ENCODE data around the gene SIDT2.

The SIDT2 gene

DNA sequence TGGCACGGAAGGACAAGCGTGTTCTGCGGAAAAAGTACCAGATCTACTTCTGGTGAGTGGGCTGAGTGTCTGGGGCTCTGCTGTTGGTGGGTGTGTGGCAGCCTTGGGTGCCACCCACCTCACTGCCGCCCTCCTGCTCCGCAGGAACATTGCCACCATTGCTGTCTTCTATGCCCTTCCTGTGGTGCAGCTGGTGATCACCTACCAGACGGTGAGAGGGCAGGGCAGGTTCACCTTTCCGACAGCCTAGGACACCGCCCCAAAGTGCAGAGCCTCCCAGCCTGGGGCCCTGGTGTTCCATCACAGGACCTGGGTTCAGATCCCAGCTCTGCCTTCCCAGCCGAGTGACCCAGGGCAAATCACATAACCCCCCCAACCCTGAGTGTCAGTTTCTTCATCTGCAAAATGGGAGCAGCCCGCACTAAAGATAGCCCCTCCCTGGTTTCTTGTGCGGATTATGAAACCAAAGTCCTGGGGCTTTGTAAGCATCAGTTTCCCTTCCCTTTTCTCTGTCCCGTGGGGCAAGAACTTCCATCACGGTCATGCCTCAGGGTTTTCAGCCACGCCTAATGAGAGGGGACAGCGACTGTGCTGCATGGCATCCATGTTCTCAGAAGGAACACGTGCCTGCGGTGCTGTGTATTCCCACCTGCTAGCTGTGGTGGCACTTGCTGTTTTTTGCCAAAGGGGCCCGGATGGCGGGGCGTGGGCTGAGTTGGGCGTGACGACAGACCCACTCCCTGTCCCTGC lies 10.8 kb downstream of the SIDT2 start:
- DNase-seq (ENCODE audit: low spot score), result no peak

- DNase-seq (ENCODE audit: low spot score), result no peak
These were observed 11.5 kb downstream of the SIDT2 start for GRCh38 chr11:117189941-117190544.

GRCh38 chr11:117191680-117192400 lies 13.3 kb downstream of the SIDT2 start:
- DNase-seq (ENCODE audit: low spot score), result no peak

GRCh38 chr11:117192401-117192875 lies 13.9 kb downstream of the SIDT2 start:
- no peak for DNase-seq (ENCODE audit: low spot score)

DNA sequence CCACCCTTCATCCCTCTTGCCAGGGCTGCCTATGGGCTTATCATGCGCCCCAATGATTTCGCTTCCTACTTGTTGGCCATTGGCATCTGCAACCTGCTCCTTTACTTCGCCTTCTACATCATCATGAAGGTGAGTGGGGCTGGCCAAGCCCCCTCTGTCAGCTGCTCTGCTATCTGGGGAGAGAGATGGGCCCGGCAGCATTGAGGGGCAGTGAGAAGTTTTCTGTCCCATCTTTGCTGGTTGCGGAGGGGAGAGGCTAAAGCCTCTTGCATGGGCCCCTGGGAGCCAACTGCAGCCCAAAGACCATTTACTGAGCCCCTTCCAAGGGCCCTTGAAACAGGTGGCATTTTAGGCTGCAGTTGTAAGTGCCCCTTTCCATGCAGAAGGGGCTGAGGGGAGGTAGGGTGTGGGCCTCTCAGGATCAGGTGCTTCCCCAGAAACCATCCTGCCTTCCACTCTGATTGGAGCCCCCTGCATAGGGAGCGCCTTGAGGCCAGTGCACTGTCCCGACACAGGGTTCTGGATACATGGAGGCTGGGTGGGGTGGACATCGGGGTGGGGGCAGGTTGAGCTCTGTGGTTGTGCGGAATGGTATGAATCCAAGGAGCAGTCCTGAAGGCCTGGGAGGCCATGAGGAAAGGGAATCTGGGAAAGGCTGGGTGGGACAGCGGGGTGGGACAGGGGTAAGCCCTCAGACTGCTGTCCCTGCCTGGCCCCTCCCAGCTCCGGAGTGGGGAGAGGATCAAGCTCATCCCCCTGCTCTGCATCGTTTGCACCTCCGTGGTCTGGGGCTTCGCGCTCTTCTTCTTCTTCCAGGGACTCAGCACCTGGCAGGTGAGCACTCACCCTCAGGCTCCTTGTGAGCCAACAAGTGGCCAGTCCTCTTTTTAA lies 14.8 kb downstream of the SIDT2 start:
- DNase-seq (ENCODE audit: low spot score), result no peak

GRCh38 chr11:117194267-117194666 lies 15.7 kb downstream of the SIDT2 start:
- DNase-seq (ENCODE audit: low spot score), result no peak

GRCh38 chr11:117195258-117195657 lies 16.7 kb downstream of the SIDT2 start:
- DNase-seq (ENCODE audit: low spot score), result no peak

DNA sequence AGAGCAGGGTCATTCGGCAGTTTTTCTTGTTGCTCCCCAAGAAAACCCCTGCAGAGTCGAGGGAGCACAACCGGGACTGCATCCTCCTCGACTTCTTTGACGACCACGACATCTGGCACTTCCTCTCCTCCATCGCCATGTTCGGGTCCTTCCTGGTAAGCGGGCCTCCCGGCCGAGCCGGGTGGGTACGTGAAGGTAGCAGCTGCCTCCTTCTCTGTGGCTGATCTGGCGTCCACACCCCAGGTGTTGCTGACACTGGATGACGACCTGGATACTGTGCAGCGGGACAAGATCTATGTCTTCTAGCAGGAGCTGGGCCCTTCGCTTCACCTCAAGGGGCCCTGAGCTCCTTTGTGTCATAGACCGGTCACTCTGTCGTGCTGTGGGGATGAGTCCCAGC lies 17.2 kb downstream of the SIDT2 start:
- DNase-seq (ENCODE audit: low spot score), result no peak

DNA sequence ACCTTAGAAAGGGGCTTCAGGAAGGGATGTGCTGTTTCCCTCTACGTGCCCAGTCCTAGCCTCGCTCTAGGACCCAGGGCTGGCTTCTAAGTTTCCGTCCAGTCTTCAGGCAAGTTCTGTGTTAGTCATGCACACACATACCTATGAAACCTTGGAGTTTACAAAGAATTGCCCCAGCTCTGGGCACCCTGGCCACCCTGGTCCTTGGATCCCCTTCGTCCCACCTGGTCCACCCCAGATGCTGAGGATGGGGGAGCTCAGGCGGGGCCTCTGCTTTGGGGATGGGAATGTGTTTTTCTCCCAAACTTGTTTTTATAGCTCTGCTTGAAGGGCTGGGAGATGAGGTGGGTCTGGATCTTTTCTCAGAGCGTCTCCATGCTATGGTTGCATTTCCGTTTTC lies 18.5 kb downstream of the SIDT2 start:
- DNase-seq (ENCODE audit: low spot score), result no peak

- DNase-seq (ENCODE audit: low spot score), result no peak
These were observed 19.2 kb downstream of the SIDT2 start for GRCh38 chr11:117197516-117198456.

- no peak for DNase-seq (ENCODE audit: low spot score)
These were observed 20.1 kb downstream of the SIDT2 start for GRCh38 chr11:117198613-117199012.

DNA sequence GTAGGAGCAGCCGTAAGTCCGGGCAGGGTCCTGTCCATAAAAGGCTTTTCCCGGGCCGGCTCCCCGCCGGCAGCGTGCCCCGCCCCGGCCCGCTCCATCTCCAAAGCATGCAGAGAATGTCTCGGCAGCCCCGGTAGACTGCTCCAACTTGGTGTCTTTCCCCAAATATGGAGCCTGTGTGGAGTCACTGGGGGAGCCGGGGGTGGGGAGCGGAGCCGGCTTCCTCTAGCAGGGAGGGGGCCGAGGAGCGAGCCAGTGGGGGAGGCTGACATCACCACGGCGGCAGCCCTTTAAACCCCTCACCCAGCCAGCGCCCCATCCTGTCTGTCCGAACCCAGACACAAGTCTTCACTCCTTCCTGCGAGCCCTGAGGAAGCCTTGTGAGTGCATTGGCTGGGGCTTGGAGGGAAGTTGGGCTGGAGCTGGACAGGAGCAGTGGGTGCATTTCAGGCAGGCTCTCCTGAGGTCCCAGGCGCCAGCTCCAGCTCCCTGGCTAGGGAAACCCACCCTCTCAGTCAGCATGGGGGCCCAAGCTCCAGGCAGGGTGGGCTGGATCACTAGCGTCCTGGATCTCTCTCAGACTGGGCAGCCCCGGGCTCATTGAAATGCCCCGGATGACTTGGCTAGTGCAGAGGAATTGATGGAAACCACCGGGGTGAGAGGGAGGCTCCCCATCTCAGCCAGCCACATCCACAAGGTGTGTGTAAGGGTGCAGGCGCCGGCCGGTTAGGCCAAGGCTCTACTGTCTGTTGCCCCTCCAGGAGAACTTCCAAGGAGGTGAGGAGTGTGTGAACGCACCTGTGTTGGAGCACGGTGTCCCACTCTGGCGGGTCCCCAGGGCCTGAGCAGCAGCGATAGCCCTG lies 20.7 kb downstream of the SIDT2 start, which contains the start of gene TAGLN:
Gene TAGLN, plus strand, starts transcription at position 318 of the 863 bp plus-strand sequence. CDS start 3,644 bp downstream, outside the sequence.
- no peak for DNase-seq (ENCODE audit: low spot score)

GRCh38 chr11:117199916-117200812 lies 21.6 kb downstream of the SIDT2 start:
- DNase-seq (ENCODE audit: low spot score), result no peak

DNA sequence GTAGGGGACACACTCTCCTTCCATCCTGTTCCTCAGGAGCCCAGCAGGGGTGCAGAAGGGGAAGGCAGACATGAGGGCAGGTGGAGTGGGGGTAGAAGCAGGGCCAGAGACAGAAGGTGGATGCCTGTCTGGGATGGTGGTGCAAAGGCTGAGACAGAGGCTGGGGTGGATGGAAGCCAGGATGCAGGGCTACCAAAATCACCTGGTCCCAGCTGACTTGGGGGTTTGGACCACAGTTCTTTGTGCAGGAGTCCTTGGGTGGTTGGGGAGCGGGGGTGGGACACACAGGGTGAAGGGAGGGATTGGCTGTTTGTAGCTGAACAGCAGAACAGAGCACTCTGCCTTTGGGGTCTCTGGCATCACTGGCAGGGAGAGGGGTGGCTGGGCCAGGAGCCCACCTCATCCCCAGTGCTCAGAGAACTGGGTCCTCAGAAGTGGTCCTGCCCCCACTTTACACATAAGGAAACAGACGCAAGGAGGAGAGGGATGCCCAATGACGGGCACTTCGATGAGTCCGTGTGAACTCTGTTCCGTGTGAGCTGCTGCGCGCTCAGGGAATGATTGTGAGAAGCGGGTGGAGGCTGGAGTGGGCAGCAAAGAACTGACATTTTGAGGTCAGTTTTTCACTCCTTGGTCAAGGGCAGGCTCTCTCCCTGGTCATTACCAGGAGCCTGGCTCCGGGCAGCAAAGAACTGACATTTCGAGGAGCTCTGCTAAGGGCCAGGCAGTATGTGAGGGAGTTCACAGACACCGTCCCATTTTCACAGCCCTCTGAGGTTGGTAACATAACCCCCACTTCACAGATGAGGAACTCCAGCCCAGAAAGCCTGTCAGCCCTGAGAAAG lies 22.5 kb downstream of the SIDT2 start:
- DNase-seq (ENCODE audit: low spot score), result no peak

DNA sequence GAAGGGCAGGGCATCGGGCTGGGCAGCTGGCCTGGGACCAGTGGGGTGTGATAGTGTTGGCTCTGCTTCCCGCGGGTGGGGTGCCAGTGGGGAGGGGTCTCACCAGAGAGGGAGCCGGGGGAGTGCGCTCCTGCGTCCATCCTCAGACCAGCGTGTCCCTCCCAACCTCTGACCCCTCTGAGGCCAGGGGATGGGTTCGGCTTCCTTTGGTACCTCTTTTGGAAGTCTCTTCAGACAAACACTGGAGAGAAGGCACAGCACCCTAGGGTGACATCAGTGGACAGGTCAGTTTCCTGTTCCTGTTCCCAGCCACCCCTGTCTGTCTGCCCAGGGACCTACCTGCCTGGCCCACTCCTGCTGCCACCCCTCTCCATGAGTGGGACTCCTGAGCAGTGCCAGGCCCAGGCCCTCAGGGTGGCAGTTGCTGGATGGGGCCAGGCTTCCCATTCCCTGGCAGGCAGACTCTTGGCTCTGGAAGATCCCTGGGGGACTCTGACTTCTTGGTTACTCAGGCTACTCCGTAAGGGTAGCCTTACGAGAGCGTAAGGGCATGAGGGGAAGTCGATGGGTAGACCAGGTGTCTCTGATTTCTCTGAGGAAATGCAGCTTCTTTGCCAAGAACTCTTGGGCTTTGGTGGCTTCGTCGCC lies 23.2 kb downstream of the SIDT2 start:
- no peak for DNase-seq (ENCODE audit: low spot score)

- DNase-seq (ENCODE audit: low spot score), result no peak
These were observed 24.0 kb downstream of the SIDT2 start for GRCh38 chr11:117202386-117203068.

DNA sequence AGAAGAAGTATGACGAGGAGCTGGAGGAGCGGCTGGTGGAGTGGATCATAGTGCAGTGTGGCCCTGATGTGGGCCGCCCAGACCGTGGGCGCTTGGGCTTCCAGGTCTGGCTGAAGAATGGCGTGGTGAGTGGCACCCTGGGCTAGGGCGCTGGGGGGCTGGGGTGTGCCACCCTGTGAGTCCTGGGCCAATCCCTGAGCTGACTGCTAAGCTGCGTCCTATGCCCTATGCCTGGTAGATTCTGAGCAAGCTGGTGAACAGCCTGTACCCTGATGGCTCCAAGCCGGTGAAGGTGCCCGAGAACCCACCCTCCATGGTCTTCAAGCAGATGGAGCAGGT lies 24.5 kb downstream of the SIDT2 start:
- DNase-seq (ENCODE audit: low spot score), result no peak

Data from CD4-positive, alpha-beta T cell treated with Interleukin-6 at 100 ng/mL for 8 hours (primary cell).